GM12878 (cell line): Measurements from ENCODE around the gene MPV17L. TPM values are rescaled to one million over a fixed set of nuclear protein-coding genes. Genes with fewer than 3 reads are reported as not detected.
"Not testable (repeated sequence)": the region's sequence is repeated elsewhere in the genome, so short reads cannot be mapped to it uniquely, and the experiment has no call there.

ENCODE experiments used
- ATAC-seq: fragments of 200-7000 bp; cut with Tn5 transposase; 3 replicates; pipeline ENCODE4 v1.9.1; 2020; ENCODE audit warnings: mild to moderate bottlenecking, moderate library complexity
- BruUV-seq: library from RNA; stranded (reverse); fragments of 400-500 nt; replicated peaks from 2 replicates; lab custom pipeline; 2021; lab: Mats Ljungman, UMichigan
- CTCF ChIA-PET: fragments of 300-600 bp; sonication (Branson Sonifier 250); formaldehyde crosslinking; extraction: SDS; loops from one replicate; lab custom pipeline; 2021; ENCODE audit warnings: inconsistent platforms; lab: Yijun Ruan, JAX
- POLR2A ChIA-PET: fragments of 350-600 bp; formaldehyde crosslinking; extraction: SDS; loops from one replicate; lab custom pipeline; 2021; ENCODE audit warnings: inconsistent platforms; lab: Charles Lee
- RAD21 ChIA-PET: fragments of 300-600 bp; sonication (Branson Sonifier 250); formaldehyde crosslinking; loops from one replicate; lab custom pipeline; 2023; ENCODE audit warnings: antibody characterized with exemption; ENCODE audit not compliant: unreplicated experiment; lab: Charles Lee
- SMC1A ChIA-PET: fragments of 300-600 bp; sonication (Branson Sonifier 250); formaldehyde crosslinking; loops from one replicate; lab custom pipeline; 2023; ENCODE audit not compliant: unreplicated experiment, uncharacterized antibody; lab: Charles Lee
- DNase-seq: peaks from one replicate; pipeline ENCODE4 v3.0.0-alpha.2; 2011; ENCODE audit warnings: low read depth, low spot score
- FAIRE-seq: peaks from 3 replicates; lab custom pipeline; 2011; peaks lifted over from hg19 to GRCh38; lab: Jason Lieb, UNC
- H2AFZ ChIP-seq: 2 replicates; pipeline ENCODE4 v1.6.0; 2011; ENCODE audit warnings: low read depth, low read length, control low read depth; ENCODE audit not compliant: control insufficient read depth
- H3K27ac ChIP-seq: 2 replicates; pipeline ENCODE4 v1.5.1; 2011; ENCODE audit warnings: control low read depth; ENCODE audit not compliant: control insufficient read depth, insufficient read depth
- H3K27me3 ChIP-seq, 2 experiments: replicated peaks in 1 of 2; 2 replicates each; pipeline versions ENCODE4 v1.6.0 to v1.6.1; 2011; ENCODE audit warnings: low read length in 1 of 2; ENCODE audit not compliant: control insufficient read depth in 2 of 2, insufficient read depth in 2 of 2
- H3K36me3 ChIP-seq, 2 experiments: 2 replicates each; pipeline ENCODE4 v1.5.1; 2011; ENCODE audit warnings: low read length in 1 of 2; ENCODE audit not compliant: control insufficient read depth in 2 of 2, insufficient read depth in 2 of 2
- H3K4me1 ChIP-seq: 2 replicates; pipeline ENCODE4 v1.6.1; 2011; ENCODE audit warnings: mild to moderate bottlenecking, low read length, moderate library complexity, mixed read lengths; ENCODE audit not compliant: control insufficient read depth, insufficient read depth
- H3K4me2 ChIP-seq: 2 replicates; pipeline ENCODE4 v1.6.0; 2011; ENCODE audit warnings: control low read depth; ENCODE audit not compliant: control insufficient read depth, insufficient read depth
- H3K4me3 ChIP-seq: fragments of 200-600 bp; sonication (generic); 2 replicates; pipeline ENCODE4 v1.5.1; 2016
- H3K79me2 ChIP-seq: 2 replicates; pipeline ENCODE4 v1.6.0; 2011; ENCODE audit warnings: low read length; ENCODE audit not compliant: control insufficient read depth, insufficient read depth
- H3K9ac ChIP-seq: 2 replicates; pipeline ENCODE4 v1.8.0; 2011; ENCODE audit warnings: low read length, control low read depth, mixed read lengths; ENCODE audit not compliant: control insufficient read depth, insufficient read depth
- H3K9me3 ChIP-seq: replicated peaks from 3 replicates; pipeline ENCODE4 v1.5.1; 2011; ENCODE audit warnings: mild to moderate bottlenecking, low read length; ENCODE audit not compliant: control insufficient read depth, insufficient read depth
- H4K20me1 ChIP-seq: 2 replicates; pipeline ENCODE4 v1.6.0; 2011; ENCODE audit not compliant: control insufficient read depth, insufficient read depth
- BMI1 ChIP-seq: fragments of 450-650 bp; IDR thresholded peaks from 2 replicates; pipeline ENCODE4 v1.6.1; 2016; ENCODE audit warnings: mild to moderate bottlenecking, moderate library complexity, borderline replicate concordance
- MEF2A ChIP-seq: IDR thresholded peaks from 2 replicates; pipeline ENCODE4 v1.6.1; 2011; ENCODE audit warnings: low read depth, mild to moderate bottlenecking, low read length, moderate library complexity; ENCODE audit not compliant: insufficient read depth
- MXI1 ChIP-seq: fragments of 150-350 bp; IDR thresholded peaks from 2 replicates; pipeline ENCODE4 v1.6.1; 2011; ENCODE audit warnings: low read depth, mild to moderate bottlenecking, inconsistent platforms, low read length, improper control_type of control experiment
- NFXL1 ChIP-seq: fragments of 450-650 bp; IDR thresholded peaks from 2 replicates; pipeline ENCODE4 v1.6.1; 2017; ENCODE audit warnings: antibody characterized with exemption, mild to moderate bottlenecking, borderline replicate concordance
- POU2F2 ChIP-seq: IDR thresholded peaks from 3 replicates; pipeline ENCODE4 v1.6.1; 2011; ENCODE audit warnings: low read depth, mild to moderate bottlenecking, low read length, borderline replicate concordance
- RUNX3 ChIP-seq: IDR thresholded peaks from 2 replicates; pipeline ENCODE4 v1.6.1; 2012; ENCODE audit warnings: low read length, inconsistent platforms
- YBX1 ChIP-seq: fragments of 450-650 bp; IDR thresholded peaks from 2 replicates; pipeline ENCODE4 v1.6.1; 2016; ENCODE audit warnings: antibody characterized with exemption
- YY1 ChIP-seq: IDR thresholded peaks from 2 replicates; pipeline ENCODE4 v1.6.1; 2011; ENCODE audit warnings: low read depth, mild to moderate bottlenecking, low read length
- ZNF384 ChIP-seq: IDR thresholded peaks from 2 replicates; pipeline ENCODE4 v1.6.1; 2012; ENCODE audit warnings: low read depth, mild to moderate bottlenecking, low read length, improper control_type of control experiment, borderline replicate concordance
- WGBS: methylation state at CpG from one replicate; pipeline ENCODE4 v1.1.6; 2016; ENCODE audit warnings: low lambda C conversion rate; ENCODE audit not compliant: insufficient replicate concordance, insufficient coverage; ENCODE audit errors: missing lambda C conversion rate; 5-methylcytosine and 5-hydroxymethylcytosine counted together
- in situ Hi-C: fragments of 300-500 bp; cut with MboI; formaldehyde crosslinking; loops from 9 replicates; pipeline ENCODE4 v1.14.3; 2018; ENCODE audit warnings: mixed read lengths
- intact Hi-C: fragments of 100-400 bp; cut with micrococcal nuclease; formaldehyde crosslinking; loops from one replicate; pipeline ENCODE4 v1.14.2; 2022; ENCODE audit not compliant: unreplicated experiment
- polyA plus RNA-seq, 11 experiments: library from polyadenylated mRNA; depleted of rRNA in 4 of 11; unstranded in 6 of 11; stranded (reverse) in 5 of 11; fragments of >200 nt; fragmentation: Nextera tagmentation in 4 of 11; fragmentation: Illumina TruSeq in 1 of 11; extraction: Ambion mirVana in 4 of 11; extraction: Trizol in 1 of 11; gene quantifications; 1 replicate in 1 of 11; 2 replicates in 10 of 11; pipeline versions ENCODE4 v1.2.1 to v1.2.3, GENCODE V29; 2011 to 2016; ENCODE audit warnings: inconsistent platforms in 2 of 11, missing spikeins in 2 of 11, low read depth in 1 of 11
- total RNA-seq, 4 experiments: library from RNA; depleted of rRNA in 3 of 4; stranded (reverse); fragments of >200 nt in 3 of 4; fragmentation: Illumina TruSeq in 1 of 4; extraction: Trizol in 1 of 4; gene quantifications; 2 replicates each; pipeline versions ENCODE4 v1.2.1 to v1.2.3, GENCODE V29; 2013 to 2021
- TF ChIP-seq, protein P1 (sequence below): fragments of 450-650 bp; IDR thresholded peaks from 2 replicates; pipeline ENCODE4 v1.6.1; 2017; ENCODE audit warnings: mild to moderate bottlenecking

Gene MPV17L
- total and polyA plus RNA-seq, 10 of the 15 experiments (the other 5 are each of a cell fraction or from before 2014, with no cell fraction given) = 0.02 to 0.10 (median 0.05) TPM; not detected in 5

DNA sequence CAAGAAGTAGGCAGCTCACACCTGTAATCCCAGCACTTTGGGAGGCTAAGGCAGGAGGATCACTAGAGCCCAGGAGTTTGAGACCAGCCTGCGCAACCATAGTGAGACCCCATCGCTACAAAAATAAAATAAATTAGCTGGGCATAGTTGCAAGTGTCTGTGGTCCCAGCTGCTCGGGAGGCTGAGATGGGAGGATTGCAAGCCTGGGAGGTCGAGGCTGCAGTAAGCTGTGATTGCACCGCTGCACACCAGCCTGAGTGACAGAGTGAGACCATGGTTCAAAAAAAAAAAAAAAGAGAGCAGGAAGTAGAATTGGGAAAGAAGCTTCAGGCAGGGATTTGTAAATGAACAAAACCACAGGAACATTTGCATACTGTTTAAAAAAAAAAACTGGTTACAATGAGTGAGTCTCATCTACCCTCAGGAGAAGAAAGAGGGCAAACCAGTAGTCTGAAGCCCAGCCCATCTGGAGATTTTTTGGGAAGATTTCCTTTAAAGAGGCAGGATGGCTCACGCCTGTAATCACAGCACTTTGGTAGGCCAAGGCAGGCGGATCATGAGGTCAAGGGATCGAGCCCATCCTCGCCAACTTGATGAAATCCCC lies 7.9 kb downstream of the MPV17L start:
- Histone ChIP-seq H3K79me2 (no peaks in the 10 kb centered on the region), H3K4me2 (peak overlapping the region; percentile 7; the same call in 1 of the 2 replicates), H3K4me3 (no peak overlapping the region), H3K27me3 (no peaks in the 10 kb centered on the region), H3K4me1 (peaks cover 10% of the 10 kb centered on the region), H3K36me3 (no peaks in the 10 kb centered on the region), H4K20me1 (no peaks in the 10 kb centered on the region), H2AFZ (peak overlapping the region; percentile 11; the same call in 1 of the 2 replicates), H3K27ac (no peak overlapping the region), H3K9me3 (no peaks in the 10 kb centered on the region), H3K9ac (no peak overlapping the region)
- ChIA-PET POLR2A (no interaction called here), SMC1A (no interaction called here), CTCF (interaction anchor here (0.7 to 0.9 kb wide), 3 partner anchors 148 to 649 kb away, joined by 3 read pairs; no protein-coding TSS in a partner anchor), RAD21 (no interaction called here)
- FAIRE-seq (no peak), ATAC-seq (no peak; the same call in 2 of the 3 replicates), DNase-seq (no peak)
- intact Hi-C loops (no loop called here), in situ Hi-C loops (loop anchor here (25.0 kb wide), 1 partner anchor 591 kb away; no protein-coding TSS in a partner anchor)
- no TSS peak for BruUV-seq
- WGBS = 18% methylated on average over 9 of the region's 9 CpGs
- TF ChIP-seq YY1 (no peak), NFXL1 (no peak), MEF2A (no peak), POU2F2 (peak; percentile 58; the same call in 2 of the 3 replicates), ZNF384 (peak; percentile 36), BMI1 (no peak), RUNX3 (peak; percentile 25; the same call in 1 of the 2 replicates), YBX1 (no peak), MXI1 (no peak)
- TF ChIP-seq, protein P1, sequence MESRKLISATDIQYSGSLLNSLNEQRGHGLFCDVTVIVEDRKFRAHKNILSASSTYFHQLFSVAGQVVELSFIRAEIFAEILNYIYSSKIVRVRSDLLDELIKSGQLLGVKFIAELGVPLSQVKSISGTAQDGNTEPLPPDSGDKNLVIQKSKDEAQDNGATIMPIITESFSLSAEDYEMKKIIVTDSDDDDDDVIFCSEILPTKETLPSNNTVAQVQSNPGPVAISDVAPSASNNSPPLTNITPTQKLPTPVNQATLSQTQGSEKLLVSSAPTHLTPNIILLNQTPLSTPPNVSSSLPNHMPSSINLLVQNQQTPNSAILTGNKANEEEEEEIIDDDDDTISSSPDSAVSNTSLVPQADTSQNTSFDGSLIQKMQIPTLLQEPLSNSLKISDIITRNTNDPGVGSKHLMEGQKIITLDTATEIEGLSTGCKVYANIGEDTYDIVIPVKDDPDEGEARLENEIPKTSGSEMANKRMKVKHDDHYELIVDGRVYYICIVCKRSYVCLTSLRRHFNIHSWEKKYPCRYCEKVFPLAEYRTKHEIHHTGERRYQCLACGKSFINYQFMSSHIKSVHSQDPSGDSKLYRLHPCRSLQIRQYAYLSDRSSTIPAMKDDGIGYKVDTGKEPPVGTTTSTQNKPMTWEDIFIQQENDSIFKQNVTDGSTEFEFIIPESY = no peak

DNA sequence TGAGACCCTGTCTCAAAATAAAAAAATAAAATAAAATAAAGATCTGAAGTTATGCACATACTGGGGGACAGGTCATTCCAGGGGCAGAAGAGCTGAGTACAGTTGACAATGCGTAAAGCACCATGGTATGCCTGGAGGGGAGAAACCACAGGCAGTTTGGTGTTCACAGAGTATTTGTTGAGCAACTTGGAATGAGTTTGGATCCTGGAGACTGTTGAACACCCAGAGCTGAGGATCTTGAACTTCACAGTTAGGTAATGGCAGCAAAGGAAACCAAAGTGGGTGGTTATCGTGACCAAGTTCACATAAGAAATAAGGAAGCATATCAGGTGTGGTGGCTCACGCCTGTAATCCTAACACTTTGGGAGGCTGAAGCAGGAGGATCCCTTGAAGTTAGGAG lies 8.5 kb downstream of the MPV17L start:
- H3K9ac ChIP-seq, H3K27me3 ChIP-seq, H3K4me1 ChIP-seq, H2AFZ ChIP-seq, SMC1A ChIA-PET, intact Hi-C loops, H4K20me1 ChIP-seq, H3K79me2 ChIP-seq, H3K4me3 ChIP-seq, RAD21 ChIA-PET, H3K9me3 ChIP-seq, DNase-seq, POLR2A ChIA-PET, H3K27ac ChIP-seq, ATAC-seq, H3K36me3 ChIP-seq, BruUV-seq: not testable (repeated sequence)
- 33% methylated on average over 3 of the region's 3 CpGs for WGBS
- in situ Hi-C loops = loop anchor here (25.0 kb wide), 1 partner anchor 592 kb away; no protein-coding TSS in a partner anchor
- H3K4me2 ChIP-seq = 0 out of 2 replicates have a peak overlapping the region, but pooled peaks have one; percentile 7
- CTCF ChIA-PET = interaction anchor here (0.7 kb wide), 1 partner anchor 354 kb away, joined by 3 read pairs; no protein-coding TSS in a partner anchor
- FAIRE-seq = peak; percentile 71
